GM23338 (cell line): ENCODE data around the gene ETHE1.

Experiments used
- CTCF ChIP-seq, 2 experiments: fragments of 200-600 bp in 1 of 2; sonication (generic) in 1 of 2; conservative IDR thresholded peaks; 2 replicates each; pipeline versions ENCODE4 v1.5.1 to v1.6.1; 2016 to 2017; ENCODE audit warnings: antibody characterized with exemption in 2 of 2, low read depth in 2 of 2, mild to moderate bottlenecking in 2 of 2, moderate library complexity in 1 of 2
- ETS1 ChIP-seq: IDR thresholded peaks from 2 replicates; pipeline ENCODE4 v1.6.1; 2016; ENCODE audit warnings: antibody characterized with exemption
- EZH2 ChIP-seq: fragments of 200-600 bp; sonication (generic); IDR thresholded peaks from one replicate; pipeline ENCODE4 v1.8.0; 2017; ENCODE audit warnings: antibody characterized with exemption, mild to moderate bottlenecking, low read depth; ENCODE audit not compliant: unreplicated experiment
- EZH2phosphoT487 ChIP-seq: fragments of 200-600 bp; sonication (generic); IDR thresholded peaks from one replicate; pipeline ENCODE4 v1.8.1; 2018; ENCODE audit warnings: antibody characterized with exemption; ENCODE audit not compliant: unreplicated experiment
- JUNB ChIP-seq: IDR thresholded peaks from one replicate; pipeline ENCODE4 v1.6.1; 2016; ENCODE audit warnings: antibody characterized with exemption; ENCODE audit not compliant: unreplicated experiment
- POLR2AphosphoS5 ChIP-seq: IDR thresholded peaks from 2 replicates; pipeline ENCODE4 v1.6.1; 2016; ENCODE audit warnings: antibody characterized with exemption, low read depth
- STAT1 ChIP-seq: IDR thresholded peaks from one replicate; pipeline ENCODE4 v1.6.1; 2016; ENCODE audit warnings: antibody characterized with exemption; ENCODE audit not compliant: unreplicated experiment
- ZNF114 ChIP-seq: fragments of 250-450 bp; sonication (Bioruptor Pico); IDR thresholded peaks from 2 replicates; pipeline ENCODE4 v1.5.0; 2020; ENCODE audit warnings: mild to moderate bottlenecking, moderate library complexity
- ZNF331 ChIP-seq: fragments of 250-450 bp; sonication (Bioruptor Pico); IDR thresholded peaks from 2 replicates; pipeline ENCODE4 v1.5.0; 2020; ENCODE audit warnings: low read depth, mild to moderate bottlenecking, moderate library complexity
- TF ChIP-seq, protein P1 (sequence below): IDR thresholded peaks from one replicate; pipeline ENCODE4 v1.6.1; 2018; ENCODE audit warnings: antibody characterized with exemption; ENCODE audit not compliant: unreplicated experiment
- TF ChIP-seq, protein P2 (sequence below): fragments of 250-450 bp; sonication (Bioruptor Pico); IDR thresholded peaks from 2 replicates; pipeline ENCODE4 v1.5.0; 2020; ENCODE audit warnings: mild to moderate bottlenecking, moderate library complexity

GRCh38 chr19:43563816-43564457, 36.9 kb upstream of the ETHE1 start:
- TF ChIP-seq EZH2 (no peak), CTCF (conservative IDR thresholded peaks at IDR 0.05; ENCODE audit: low read depth in 2 of 2) (no peak), EZH2phosphoT487 (no peak), ZNF114 (CRISPR knock-in tag) (no peak), JUNB (no peak), POLR2AphosphoS5 (no peak), ZNF331 (CRISPR knock-in tag) (no peak), STAT1 (no peak), ETS1 (no peak)
- TF ChIP-seq, protein P1, sequence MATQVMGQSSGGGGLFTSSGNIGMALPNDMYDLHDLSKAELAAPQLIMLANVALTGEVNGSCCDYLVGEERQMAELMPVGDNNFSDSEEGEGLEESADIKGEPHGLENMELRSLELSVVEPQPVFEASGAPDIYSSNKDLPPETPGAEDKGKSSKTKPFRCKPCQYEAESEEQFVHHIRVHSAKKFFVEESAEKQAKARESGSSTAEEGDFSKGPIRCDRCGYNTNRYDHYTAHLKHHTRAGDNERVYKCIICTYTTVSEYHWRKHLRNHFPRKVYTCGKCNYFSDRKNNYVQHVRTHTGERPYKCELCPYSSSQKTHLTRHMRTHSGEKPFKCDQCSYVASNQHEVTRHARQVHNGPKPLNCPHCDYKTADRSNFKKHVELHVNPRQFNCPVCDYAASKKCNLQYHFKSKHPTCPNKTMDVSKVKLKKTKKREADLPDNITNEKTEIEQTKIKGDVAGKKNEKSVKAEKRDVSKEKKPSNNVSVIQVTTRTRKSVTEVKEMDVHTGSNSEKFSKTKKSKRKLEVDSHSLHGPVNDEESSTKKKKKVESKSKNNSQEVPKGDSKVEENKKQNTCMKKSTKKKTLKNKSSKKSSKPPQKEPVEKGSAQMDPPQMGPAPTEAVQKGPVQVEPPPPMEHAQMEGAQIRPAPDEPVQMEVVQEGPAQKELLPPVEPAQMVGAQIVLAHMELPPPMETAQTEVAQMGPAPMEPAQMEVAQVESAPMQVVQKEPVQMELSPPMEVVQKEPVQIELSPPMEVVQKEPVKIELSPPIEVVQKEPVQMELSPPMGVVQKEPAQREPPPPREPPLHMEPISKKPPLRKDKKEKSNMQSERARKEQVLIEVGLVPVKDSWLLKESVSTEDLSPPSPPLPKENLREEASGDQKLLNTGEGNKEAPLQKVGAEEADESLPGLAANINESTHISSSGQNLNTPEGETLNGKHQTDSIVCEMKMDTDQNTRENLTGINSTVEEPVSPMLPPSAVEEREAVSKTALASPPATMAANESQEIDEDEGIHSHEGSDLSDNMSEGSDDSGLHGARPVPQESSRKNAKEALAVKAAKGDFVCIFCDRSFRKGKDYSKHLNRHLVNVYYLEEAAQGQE: no peak
- TF ChIP-seq, protein P2, sequence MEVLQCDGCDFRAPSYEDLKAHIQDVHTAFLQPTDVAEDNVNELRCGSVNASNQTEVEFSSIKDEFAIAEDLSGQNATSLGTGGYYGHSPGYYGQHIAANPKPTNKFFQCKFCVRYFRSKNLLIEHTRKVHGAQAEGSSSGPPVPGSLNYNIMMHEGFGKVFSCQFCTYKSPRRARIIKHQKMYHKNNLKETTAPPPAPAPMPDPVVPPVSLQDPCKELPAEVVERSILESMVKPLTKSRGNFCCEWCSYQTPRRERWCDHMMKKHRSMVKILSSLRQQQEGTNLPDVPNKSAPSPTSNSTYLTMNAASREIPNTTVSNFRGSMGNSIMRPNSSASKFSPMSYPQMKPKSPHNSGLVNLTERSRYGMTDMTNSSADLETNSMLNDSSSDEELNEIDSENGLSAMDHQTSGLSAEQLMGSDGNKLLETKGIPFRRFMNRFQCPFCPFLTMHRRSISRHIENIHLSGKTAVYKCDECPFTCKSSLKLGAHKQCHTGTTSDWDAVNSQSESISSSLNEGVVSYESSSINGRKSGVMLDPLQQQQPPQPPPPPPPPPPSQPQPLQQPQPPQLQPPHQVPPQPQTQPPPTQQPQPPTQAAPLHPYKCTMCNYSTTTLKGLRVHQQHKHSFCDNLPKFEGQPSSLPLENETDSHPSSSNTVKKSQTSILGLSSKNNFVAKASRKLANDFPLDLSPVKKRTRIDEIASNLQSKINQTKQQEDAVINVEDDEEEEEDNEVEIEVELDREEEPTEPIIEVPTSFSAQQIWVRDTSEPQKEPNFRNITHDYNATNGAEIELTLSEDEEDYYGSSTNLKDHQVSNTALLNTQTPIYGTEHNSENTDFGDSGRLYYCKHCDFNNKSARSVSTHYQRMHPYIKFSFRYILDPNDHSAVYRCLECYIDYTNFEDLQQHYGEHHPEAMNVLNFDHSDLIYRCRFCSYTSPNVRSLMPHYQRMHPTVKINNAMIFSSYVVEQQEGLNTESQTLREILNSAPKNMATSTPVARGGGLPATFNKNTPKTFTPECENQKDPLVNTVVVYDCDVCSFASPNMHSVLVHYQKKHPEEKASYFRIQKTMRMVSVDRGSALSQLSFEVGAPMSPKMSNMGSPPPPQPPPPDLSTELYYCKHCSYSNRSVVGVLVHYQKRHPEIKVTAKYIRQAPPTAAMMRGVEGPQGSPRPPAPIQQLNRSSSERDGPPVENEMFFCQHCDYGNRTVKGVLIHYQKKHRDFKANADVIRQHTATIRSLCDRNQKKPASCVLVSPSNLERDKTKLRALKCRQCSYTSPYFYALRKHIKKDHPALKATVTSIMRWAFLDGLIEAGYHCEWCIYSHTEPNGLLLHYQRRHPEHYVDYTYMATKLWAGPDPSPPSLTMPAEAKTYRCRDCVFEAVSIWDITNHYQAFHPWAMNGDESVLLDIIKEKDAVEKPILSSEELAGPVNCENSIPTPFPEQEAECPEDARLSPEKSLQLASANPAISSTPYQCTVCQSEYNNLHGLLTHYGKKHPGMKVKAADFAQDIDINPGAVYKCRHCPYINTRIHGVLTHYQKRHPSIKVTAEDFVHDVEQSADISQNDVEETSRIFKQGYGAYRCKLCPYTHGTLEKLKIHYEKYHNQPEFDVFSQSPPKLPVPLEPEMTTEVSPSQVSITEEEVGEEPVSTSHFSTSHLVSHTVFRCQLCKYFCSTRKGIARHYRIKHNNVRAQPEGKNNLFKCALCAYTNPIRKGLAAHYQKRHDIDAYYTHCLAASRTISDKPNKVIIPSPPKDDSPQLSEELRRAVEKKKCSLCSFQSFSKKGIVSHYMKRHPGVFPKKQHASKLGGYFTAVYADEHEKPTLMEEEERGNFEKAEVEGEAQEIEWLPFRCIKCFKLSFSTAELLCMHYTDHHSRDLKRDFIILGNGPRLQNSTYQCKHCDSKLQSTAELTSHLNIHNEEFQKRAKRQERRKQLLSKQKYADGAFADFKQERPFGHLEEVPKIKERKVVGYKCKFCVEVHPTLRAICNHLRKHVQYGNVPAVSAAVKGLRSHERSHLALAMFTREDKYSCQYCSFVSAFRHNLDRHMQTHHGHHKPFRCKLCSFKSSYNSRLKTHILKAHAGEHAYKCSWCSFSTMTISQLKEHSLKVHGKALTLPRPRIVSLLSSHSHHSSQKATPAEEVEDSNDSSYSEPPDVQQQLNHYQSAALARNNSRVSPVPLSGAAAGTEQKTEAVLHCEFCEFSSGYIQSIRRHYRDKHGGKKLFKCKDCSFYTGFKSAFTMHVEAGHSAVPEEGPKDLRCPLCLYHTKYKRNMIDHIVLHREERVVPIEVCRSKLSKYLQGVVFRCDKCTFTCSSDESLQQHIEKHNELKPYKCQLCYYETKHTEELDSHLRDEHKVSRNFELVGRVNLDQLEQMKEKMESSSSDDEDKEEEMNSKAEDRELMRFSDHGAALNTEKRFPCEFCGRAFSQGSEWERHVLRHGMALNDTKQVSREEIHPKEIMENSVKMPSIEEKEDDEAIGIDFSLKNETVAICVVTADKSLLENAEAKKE (CRISPR knock-in tag): no peak
